ENCODE results near the gene ZBTB7B.

ZBTB7B gene

DNA sequence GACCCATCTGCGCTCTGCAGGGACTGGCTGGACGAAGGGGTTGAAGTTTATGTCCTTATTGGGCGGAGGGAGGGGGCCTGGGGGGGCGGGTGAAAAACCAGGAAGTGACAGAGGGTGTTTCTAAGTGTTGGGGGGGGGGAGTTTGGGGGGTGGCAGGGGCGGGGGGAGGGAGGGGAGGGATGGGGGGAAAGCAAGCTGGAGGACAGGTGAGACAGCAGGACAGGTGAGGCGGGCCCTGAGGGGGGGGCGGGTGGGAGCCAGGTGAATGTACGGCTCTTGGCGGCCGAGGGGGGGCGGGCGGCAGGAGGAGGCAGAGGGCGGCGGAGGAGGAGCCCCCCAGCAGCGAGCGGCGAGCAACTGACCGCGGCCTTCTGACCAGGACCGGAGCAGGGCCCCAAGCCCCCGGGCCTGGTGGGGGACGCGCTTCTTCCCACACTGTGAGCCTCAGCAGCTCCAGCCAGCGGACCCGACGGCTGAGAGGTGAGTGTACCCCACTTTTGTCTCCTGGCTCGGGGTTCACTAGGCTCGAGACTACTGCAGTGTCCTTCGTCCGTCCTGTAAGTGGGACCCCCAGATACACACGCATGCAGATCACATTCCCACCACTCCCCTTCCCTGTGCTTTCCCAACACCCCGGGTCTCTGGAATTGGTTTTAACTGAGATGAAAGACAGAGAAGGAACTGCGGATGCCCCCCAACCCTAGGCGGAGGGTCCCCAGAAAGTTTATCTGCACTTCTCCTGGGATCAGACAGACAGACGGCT is at the start of gene ZBTB7B:
Gene ZBTB7B (plus strand): TSS at position 339 of the 763 bp plus-strand sequence. CDS start 11,859 bp downstream, outside the sequence.
- no peak for DNase-seq

DNA sequence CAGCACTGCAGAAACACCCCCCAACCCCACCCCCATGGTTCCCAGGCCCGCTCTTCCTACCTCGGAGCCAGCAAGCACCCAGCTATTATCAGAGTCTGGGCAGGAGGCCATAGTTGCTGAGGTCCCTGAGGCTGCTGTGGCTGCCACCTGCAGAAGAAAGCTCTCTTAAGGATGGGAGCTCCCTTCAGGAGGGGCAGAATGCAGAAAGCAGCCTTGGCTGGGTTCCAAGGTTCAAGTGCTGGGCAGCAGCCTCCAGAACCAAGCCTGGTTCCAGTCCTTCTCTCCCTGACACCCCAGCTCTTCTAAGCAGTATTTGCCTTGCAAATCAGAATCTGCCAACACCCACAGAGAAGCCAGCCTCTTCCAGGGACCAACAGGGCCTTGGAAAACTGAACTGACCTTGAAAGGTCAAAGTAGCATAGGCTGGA is 49.0 kb upstream of the ZBTB7B start:
- no peak for DNase-seq

DNA sequence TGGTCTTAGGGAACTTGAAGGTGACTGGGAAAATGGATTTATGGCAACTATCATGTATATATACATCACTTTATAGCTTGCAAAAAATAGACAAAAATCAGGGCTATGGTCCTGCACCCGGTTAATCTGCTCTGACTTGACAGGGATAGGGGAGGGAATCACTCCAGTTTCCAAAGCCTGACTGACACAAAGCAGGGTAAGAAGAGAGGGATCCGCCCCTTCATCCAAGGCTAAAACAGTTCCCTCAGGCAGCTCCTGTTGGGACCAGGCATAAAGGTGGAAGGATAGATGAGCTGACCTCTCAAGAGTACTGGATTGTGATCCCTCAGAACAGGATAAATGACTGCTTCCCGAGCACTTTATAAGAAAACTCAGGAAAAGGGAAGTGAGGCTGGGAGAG is 48.1 kb upstream of the ZBTB7B start:
- DNase-seq, result no peak

DNA sequence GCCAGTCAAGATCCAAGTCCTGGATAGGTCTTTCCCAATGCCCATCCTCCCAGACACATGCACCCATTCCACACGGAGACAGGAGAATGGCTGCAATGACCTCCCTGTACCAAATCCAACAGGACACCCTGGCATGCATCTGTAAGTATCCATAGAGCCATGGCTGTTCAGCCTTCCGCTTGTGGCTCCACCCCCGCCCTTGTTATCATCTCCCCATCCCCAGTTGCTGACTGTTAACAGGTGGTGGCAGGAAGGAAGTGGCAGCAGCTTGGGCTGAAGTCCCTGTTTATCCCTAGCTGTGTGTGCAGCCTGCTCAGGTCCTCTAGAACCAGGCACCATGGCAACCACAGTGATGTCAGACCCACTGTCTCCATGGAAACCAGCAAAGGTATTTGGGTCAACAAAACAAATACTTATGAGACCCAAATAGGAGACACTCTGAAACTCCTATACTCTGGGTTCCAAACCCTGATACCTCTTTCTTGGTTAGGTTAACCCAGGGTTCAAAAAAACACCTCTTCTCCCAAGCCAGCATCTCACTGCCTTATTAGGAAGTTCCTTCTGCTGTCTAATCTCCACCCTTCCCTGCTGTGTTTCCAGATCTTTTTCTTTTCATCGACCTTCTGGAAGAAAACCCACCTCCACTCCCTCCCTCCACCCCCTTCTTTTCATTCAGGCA is 47.4 kb upstream of the ZBTB7B start:
- no peak for DNase-seq

GRCh38 chr1:154955718-154956543 is 46.7 kb upstream of the ZBTB7B start, which contains the start of gene PBXIP1:
Gene PBXIP1, minus strand, starts transcription at chr1:154956099. Its CDS starts 2,378 bp downstream, at chr1:154953721.
- DNase-seq, result peak; percentile 83

- DNase-seq, result no peak
These were observed 46.1 kb upstream of the ZBTB7B start for GRCh38 chr1:154956544-154956941.

DNA sequence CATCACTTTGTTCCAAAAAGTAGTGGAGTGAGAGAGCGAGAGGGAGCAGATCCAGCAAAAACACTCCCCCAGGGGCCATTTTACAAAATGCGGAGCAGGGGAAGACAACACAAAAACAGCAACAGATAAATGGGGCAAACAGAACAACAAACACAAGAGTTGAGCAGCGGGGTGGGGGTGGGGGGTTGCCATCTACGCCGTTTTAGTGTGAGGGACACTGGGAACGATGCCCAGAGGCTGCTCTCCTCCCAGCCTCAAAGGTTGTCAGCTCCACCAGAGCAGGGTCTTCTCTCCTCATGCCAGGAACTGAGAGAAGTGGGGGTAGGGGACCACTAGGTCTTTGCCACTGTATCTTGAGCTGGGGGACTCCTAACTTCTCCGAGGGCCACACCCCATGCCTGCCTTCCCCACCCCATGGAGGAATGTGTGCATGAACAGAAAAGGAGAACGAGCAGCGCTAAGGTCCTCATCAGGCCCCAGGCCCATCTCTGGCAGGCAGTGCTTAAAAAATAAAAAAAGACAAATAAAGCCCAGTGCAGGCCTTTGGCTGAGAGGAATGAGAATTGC is 45.4 kb upstream of the ZBTB7B start:
- DNase-seq, result no peak

DNA sequence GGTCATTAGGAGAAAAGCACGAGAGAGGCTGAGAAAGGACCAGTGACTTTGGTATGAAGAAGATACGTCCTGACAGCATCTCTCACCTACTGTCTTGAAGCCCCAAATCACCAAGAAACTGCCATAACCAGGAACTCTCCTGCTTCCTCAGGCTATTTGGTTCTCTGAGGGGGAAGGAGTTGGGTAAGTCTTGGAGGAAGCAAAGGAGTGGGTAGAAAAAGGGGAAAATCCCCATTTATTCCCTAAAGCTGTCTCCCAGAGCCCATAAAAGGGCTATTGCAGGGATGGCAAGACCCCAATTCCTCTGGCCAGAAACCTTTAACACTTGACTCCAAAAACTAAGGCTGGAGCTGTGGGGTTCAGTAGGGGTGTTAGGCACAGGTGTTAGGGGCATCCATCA is 44.6 kb upstream of the ZBTB7B start:
- no peak for DNase-seq

GRCh38 chr1:154958681-154959425 is 43.7 kb upstream of the ZBTB7B start:
- DNase-seq, result no peak

- DNase-seq, result no peak
These were observed 43.2 kb upstream of the ZBTB7B start for GRCh38 chr1:154959426-154959780.

DNA sequence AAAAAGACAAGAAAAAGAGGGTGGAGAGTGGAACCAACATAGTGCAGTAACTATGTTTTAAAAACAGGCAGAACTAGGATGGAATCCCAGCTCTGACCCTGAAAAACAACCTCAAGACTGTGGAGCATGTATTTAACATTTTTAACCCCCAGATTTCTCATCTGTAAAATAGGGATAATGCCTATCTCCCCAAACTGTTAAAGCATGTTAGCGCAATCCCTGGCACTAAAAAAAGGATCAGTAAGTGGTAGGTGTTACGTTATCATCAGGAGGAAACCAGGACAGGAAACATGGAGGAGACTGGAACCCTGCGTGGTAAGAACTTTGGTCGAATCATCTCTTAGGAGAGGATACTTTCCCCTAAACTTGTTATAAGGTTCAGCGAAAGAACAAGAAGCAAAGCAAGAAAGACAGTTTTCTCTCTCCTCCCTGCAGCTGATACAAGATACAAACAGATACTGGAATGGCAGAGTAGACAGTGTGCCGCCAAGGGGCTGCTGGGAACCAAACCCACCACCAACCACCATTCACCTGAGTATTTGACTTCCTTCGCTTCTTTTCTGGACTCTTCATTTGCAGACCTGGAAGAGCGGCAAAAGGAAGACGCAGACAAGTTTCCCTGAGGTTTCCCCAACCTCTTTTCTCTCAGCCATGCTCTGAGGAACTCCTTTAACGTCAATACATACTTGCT is 42.0 kb upstream of the ZBTB7B start:
- no peak for DNase-seq

DNA sequence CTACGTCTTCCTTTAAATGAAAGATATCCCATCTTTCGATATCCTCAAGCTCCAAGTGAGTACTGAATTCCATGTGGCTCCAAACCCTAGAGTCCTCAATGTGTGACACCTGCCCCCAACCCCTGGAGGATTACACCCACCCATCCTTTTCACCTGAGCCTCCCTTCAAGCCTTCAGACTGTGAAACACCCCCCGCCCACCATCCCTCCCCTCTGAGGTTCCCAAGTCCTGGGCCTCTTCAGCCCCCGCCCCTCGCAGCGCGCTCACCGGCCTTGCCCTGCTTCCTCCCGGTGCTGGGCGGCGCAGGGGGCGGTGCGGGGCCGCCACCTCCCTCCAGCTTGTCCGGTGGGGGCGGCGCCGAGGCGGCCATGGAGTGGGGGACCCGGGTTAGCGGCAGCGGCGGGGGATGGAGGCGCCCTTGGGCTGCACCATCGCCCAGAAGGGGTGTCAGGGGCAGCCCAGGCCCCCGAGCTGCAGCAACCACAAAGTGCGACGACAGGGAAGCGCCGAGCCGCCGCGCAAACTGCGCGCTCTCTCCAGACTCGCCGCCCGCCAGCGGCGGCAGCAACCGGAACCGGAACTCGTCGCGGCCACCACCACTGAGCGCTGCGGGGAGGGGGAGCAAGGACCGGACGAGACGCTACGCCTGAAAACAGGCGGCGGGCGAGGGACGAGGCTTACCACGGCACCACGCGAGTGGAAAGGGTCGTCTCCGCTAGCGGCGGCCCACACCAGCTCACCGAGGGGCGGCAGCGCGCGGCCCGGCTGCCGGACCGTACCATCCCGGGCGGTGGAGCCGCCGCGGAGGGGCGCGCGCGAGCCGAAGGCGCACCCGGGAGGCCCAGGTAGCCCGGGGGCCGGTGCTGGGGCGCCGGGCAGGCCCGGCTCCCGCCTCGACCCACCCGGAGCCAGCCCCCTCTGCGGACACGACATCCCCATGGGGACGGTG is 41.1 kb upstream of the ZBTB7B start, which contains the start of gene PYGO2:
Gene PYGO2 (minus strand): TSS at position 576 of the 949 bp plus-strand sequence. CDS start 206 bp downstream, at position 370.
- DNase-seq, result peak; percentile 78

- no peak for DNase-seq
These were observed 40.3 kb upstream of the ZBTB7B start for GRCh38 chr1:154962156-154962749.

DNA sequence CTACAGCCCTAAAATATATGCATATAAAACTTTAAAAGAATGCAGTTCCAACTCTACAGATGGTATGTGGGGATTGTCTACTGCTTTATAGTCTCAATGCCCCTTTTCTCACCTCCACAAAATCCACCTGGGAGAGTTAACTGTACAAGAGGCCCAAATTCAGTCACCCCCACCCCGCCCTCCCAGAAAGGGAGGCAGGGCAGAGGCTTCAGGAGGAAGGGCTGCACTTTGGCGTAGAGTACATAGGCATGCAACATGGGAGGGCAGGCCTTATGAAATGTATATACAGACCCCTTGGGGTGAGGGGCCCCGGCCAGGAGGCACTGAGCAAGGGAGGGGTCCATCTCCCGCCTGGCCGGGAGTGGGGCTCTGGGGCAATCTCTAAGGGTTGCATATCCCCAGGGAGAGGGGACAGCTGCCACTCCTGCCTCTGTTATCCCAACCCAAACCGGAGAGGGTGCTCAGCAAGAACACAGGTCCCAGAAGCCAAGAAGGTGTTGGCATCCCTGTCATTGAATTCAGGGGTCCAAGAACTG is 39.7 kb upstream of the ZBTB7B start:
- DNase-seq, result no peak

DNA sequence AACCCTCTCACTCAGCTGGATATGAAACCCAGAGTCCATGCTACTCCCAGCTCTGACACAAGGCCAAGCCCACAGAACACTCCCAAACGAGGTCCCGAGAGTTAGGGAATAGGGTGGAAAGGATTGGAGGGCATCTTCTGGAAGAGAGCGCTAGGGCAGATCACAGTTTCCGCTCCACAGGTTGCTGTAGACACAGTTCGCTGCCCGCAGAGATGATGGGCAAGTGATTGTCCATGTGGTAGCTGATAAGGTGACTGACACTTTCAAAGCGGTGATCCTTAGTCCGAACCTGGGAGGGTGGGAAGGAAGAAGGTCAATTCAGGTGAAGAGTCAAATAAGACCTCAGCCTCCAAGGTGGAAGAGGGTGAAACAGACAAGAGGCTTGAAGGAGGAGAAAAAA is 39.0 kb upstream of the ZBTB7B start:
- no peak for DNase-seq

GRCh38 chr1:154964359-154964758 is 38.2 kb upstream of the ZBTB7B start:
- no peak for DNase-seq

- no peak for DNase-seq
These were observed 36.5 kb upstream of the ZBTB7B start for GRCh38 chr1:154966111-154966510.

- no peak for DNase-seq
These were observed 35.2 kb upstream of the ZBTB7B start for GRCh38 chr1:154967331-154967950.

GRCh38 chr1:154968731-154969130 is 33.9 kb upstream of the ZBTB7B start:
- DNase-seq, result no peak

Measured in KG1 (cell line).